Islet precursor cell (in vitro differentiated cells): Measurements from ENCODE around the gene DEFB132.

ENCODE experiments used
- DNase-seq: peaks from one replicate; pipeline ENCODE4 v3.0.0-alpha.2; 2018

Gene DEFB132

GRCh38 chr20:266596-267562, 9.4 kb downstream of the DEFB132 start:
- peak; percentile 93 for DNase-seq

DNA sequence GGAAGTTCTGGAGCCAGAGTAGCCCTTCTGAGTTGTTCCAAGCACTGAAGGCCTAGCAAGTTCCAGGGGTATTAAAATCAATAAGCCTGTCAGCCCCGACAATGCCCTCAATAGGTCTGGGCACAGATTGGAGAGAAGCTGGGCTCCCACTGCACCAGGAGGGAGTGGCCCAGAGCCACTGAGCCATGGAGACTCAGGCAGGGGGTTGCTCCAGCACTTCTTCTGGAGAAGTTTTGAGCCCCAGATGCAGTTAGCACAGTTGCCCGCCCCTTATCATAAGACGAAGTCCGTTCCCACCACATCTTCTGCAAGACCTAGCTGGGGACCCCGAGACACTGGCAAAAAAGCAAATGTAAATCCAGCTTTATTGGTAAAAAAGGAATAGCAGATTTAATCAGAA, 13.0 kb downstream of the DEFB132 start:
- DNase-seq = no peak

DNA sequence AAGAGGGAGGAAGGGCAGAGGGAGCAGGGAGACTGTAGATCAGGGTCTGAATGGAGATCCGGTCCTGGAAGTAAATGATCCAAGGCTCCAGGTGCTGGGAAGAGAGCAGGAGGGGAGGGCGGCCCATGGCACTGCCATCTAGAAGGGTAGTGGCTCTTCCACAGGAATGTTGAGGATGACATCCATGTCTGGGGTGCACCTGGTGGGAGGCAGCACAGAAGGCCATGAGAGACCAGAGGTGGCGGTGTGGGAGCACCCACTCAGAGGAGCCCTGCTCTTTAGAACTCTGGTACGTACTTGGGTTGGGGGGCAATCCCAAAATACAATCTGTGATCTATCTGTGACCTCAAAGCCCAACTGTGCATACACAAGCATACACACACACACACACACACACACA, 13.5 kb downstream of the DEFB132 start:
- DNase-seq = no peak

DNA sequence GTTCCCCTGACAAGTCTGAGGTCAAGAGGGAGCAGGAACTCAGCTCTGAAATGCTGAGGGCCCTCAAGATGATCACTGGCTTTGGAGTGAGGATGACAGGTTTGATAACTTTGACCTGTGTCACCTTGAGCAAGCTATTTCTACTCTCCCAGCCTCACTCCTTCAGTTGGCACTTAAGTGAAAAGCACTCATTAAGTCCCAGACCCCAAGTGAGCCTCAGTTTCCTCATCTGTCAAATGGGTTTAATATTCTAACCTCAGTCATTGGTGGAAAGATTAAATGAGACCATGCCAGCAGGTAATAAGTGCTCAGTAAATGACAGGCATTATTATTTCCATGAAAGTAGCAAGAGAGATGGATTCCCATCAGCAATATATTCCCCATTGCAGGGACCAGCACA, 14.0 kb downstream of the DEFB132 start:
- no peak for DNase-seq

- DNase-seq = no peak
These were observed 15.2 kb downstream of the DEFB132 start for GRCh38 chr20:272718-273117.

- DNase-seq = no peak
These were observed 16.4 kb downstream of the DEFB132 start for GRCh38 chr20:273884-274283.

DNA sequence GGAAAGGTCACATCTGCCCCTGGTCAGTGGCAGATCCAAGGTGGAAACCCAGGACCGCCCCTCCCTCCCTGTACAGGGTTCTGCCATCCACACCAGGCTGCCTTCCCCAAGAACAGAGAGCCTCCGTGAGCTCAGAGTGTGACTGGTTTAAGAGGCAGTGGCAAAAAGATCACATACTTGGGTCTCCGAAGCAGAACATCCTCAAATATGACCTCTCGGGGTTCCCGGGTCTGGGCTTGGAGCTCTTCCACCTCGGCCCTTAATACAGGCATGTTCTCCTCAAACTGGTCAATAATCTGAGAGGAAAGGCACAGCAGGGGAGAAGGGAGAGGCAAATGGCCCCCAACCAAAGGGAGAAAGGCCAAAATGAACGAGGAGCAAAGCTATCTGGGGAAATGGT, 18.3 kb downstream of the DEFB132 start:
- no peak for DNase-seq

DNA sequence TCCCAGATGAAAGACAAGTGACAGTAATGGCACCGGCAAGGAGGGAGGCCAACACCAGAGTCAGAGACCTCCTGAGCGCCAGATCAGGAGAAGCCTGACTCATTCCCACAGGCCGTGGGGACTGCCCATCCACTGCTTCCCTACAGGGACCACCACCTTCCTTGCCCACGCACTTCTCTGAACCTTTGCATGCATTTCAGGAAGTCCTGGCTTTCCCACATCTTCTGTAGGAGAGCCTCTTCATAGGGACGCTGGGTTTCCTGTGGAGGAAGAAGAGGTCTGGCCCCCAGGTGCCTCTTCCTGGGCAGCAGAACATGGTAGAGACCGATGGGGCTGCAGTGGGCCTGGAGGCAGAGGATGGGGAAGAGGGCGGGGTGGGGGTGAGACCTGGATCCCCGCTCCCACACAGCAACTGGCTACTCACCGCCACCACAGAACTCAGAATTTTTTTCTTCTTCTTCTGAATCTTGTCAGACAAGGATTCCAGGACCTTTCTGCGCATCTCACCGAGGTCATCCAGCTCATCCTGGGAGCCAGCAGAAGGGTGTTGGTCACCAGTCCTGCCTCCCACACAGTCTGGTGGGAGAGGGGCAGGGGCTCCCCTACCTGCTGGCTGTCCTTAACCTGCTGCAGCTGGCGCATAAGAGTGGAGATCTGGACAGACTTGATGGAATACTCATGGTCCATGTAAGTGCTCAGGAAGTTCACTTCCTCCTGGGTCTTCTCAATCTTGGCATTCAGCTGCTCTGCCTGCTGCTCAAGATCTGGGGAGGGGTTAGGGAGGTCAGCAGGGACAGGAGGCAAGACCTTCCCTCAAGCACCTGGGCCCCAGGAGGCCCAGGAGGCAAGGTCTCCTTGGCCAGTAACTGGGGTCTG, 19.3 kb downstream of the DEFB132 start:
- no peak for DNase-seq

GRCh38 chr20:277496-277781, 19.9 kb downstream of the DEFB132 start:
- DNase-seq = peak; percentile 36

DNA sequence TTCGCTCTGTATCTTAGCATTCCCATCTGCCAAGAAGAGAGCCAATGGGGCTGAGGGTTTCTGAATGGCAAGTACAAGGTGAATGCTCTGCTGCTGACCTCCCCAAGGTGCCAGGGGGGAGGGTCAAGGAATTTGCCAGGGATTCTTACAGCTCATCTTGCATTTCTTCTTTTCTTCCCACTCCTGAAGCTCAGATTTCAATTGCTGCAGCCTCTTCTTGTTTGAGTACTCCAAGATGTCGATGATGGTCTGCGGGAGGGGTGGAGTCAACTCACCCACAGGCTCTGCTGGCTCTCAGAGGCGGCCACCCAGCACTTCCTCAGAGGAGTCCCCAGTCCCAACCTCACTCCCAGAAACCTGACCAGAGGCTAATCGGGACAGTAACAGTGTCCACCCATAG, 20.7 kb downstream of the DEFB132 start:
- peak; percentile 54 for DNase-seq

GRCh38 chr20:278607-279571, 21.4 kb downstream of the DEFB132 start:
- peak; percentile 66 for DNase-seq

DNA sequence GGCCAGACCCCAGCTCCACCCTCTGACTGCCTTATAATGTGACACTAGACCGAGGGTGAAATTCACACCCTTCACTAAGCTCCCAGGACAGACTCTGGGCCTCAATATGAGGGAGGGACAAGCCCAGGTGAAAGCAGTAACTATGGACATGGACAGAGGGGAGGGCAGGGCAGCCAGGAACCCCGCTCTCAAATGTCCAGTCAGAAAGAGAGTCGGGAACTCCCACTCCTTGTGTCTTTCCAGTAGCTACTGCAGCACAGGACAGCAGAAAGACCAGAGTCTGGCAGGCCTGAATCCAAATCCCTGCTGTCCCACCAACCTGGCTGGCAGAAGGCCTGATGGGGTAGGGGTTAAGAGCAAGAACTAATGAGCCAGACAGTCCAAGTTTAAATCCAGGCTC, 26.6 kb downstream of the DEFB132 start:
- DNase-seq = no peak

- DNase-seq = no peak
These were observed 29.0 kb downstream of the DEFB132 start for GRCh38 chr20:286508-286907.

DNA sequence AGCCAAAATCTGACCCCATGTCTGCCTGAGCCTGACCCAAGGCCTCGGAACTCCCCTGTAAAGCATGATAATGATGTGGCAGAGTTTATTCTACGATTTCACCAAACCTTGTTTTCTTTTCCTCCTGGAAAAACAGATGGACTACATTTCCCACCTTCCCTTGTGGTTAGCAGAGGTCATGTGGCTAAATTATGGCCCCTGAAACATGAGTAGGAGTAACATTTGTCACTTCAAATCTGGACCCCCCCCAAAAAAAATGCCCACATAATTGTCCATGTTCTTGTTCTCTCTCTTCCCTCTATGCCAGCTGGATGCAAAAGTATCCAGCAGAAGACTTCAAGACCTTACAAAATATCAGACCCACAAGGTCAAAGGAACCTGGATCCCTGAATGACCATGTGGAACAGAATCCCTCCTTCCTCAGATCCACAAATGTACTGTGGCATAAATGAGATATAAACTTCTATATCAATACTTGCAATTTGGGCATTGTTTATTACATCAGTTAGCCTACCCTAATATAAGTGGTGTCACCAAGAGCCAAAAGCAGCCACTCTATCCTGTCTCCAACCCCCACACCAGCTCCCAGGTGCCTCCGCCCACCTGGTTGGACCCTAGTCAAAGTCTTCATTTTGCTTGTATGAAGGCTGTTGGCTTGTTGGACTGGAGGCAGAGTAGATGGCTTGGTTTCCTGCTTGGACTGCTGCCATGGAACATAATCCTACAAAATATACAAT, 31.6 kb downstream of the DEFB132 start:
- DNase-seq = no peak

DNA sequence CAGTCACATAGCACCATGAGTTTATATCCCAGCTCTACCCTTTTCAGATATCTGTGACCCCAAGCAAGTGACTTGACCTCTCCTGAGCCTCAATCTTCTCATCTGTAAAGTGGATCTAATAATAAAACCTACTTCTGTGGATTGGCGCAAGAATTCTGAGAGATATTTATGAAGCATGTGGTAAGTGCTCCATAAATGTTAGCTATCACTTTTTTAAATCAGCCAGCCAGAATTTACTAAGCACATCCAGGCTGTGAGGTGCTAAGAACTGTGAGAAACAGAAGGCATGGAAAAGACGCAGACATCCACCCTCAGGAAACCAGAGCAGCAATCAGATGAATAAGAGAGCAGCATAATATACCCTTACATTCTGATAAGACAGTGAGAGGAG, 32.2 kb downstream of the DEFB132 start:
- DNase-seq = no peak

- peak; percentile 94 for DNase-seq
These were observed 32.7 kb downstream of the DEFB132 start, which contains the start of gene C20orf96 for GRCh38 chr20:290084-290831. Gene C20orf96, minus strand, starts transcription at chr20:290750. Its CDS starts 140 bp downstream, at chr20:290610.

- no peak for DNase-seq
These were observed 37.1 kb downstream of the DEFB132 start for GRCh38 chr20:294602-295001.

DNA sequence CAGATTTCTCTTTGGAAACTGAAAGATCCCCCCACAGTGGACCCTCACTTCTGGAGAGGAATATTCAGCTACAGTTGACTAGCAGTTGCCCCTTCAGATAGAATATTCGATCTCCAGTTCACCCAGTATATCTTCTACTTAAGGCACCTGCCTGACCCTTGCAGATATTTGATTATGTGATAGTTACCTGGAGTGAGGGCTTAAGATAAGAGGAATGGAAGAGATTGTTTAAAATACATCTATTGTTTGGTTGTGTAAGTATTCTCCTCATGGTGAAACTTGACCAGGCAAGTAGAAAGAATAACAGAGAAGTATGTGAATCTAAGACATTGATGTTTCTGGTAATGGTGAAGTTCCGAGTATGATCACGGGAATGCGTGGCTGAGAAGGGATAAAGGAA, 38.3 kb downstream of the DEFB132 start:
- no peak for DNase-seq

- peak; percentile 94 for DNase-seq
These were observed 39.8 kb downstream of the DEFB132 start, which contains the start of gene ZCCHC3 for GRCh38 chr20:297098-297924. Gene ZCCHC3, plus strand, starts transcription at chr20:297570. Its CDS starts 17 bp downstream, at chr20:297587.
